ENCODE data around the gene HPCAL1. TPM values are rescaled to one million over a fixed set of nuclear protein-coding genes. Genes with fewer than 3 reads are reported as not detected.

HPCAL1 gene
- total and polyA plus RNA-seq, 2 of the 4 experiments (the other 2 are of a cell fraction) = 8.2 to 33.7 TPM

DNA sequence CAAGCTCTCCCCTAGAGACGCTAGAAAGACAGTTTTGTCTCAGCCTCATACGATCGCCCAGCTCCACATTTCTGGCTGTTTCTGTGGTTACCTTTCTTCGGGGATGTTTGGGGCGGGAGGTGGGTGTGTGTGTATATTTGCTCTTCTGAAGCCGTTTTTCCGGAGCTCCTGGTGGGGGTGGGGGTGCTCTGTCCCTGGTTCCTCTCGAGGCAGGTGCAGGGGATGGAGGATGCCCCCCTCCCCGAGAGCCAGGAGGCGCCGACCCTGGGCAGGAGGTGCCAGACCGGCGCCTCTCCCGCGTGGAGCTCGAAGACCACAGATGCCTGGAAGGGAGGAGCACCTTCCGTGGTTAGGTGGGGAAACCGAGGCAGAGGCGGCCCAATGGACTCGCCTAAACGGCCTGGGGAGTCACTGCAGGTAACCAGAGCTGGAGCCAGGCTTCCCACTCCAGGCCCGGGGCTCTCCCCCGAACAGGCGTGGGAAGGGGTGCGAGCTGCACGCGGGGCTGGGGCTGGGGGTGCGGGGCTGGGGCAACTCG is 694 bp upstream of the HPCAL1 start (continued):
- no peak for TF ChIP-seq CTCF (conservative IDR thresholded peaks at IDR 0.05; ENCODE audit: low read depth, low read length)

- POLR2A ChIA-PET (ENCODE audit: unreplicated experiment) = no interaction called here
Measured at GRCh38 chr2:10303181-10303693, 533 bp downstream of the HPCAL1 start.

More at GRCh38 chr2:10303181-10303693, 533 bp downstream of the HPCAL1 start:
- Histone ChIP-seq H3K27me3 (ENCODE audit: control insufficient read depth, insufficient read depth, low read length) (no peaks in the 10 kb centered on the region), H3K23ac (ENCODE audit: low read depth, low read length) (peak overlapping the region; percentile 31; the same call in 1 of the 2 replicates), H4K91ac (ENCODE audit: insufficient read depth, low read depth, low read length) (no peak overlapping the region), H2BK120ac (ENCODE audit: low read depth, low read length) (no peak overlapping the region), H2BK20ac (ENCODE audit: low read depth, low read length) (no peak overlapping the region), H3K9me3 (ENCODE audit: control insufficient read depth, insufficient read depth, low read length) (no peaks in the 10 kb centered on the region), H2AFZ (replicated peaks; ENCODE audit: low read length, poor library complexity) (peak overlapping the region; percentile 93), H4K8ac (ENCODE audit: low read depth in 2 of 2, low read length in 2 of 2) (no peak overlapping the region), H3K36me3 (ENCODE audit: control insufficient read depth, insufficient read depth, low read length) (no peaks in the 10 kb centered on the region), H3K9ac (ENCODE audit: low read depth, low read length) (peak overlapping the region; percentile 77), H3K4ac (ENCODE audit: low read depth, low read length) (peak overlapping the region; percentile 7; the same call in 1 of the 2 replicates), H3K18ac (ENCODE audit: low read depth, low read length) (peak overlapping the region; percentile 1; the same call in 1 of the 2 replicates), H3K27ac (ENCODE audit: insufficient read depth, low read length) (peak overlapping the region; percentile 21; the same call in 1 of the 2 replicates), H3K56ac (ENCODE audit: extremely low read depth, insufficient read depth, low read length) (no peak overlapping the region), H2BK15ac (ENCODE audit: low read depth, low read length) (no peak overlapping the region), H2AK5ac (ENCODE audit: low read depth, low read length) (peak overlapping the region; percentile 37; the same call in 1 of the 2 replicates), H3K4me1 (ENCODE audit: control insufficient read depth, insufficient read depth, low read length) (peaks cover 10% of the 10 kb centered on the region; the same call in 1 of the 2 replicates), H2AK9ac (replicated peaks; ENCODE audit: low read depth, low read length, poor library complexity) (peak overlapping the region; percentile 77), H3K9me1 (ENCODE audit: insufficient read depth, low read length) (peaks cover 13% of the 10 kb centered on the region; the same call in 1 of the 2 replicates), H3K14ac (replicated peaks; ENCODE audit: low read depth, low read length) (peak overlapping the region; percentile 79), H4K5ac (ENCODE audit: low read depth, low read length) (no peak overlapping the region), H3K4me3 (ENCODE audit: insufficient read depth, low read depth, low read length) (peak overlapping the region; percentile 72), H4K20me1 (ENCODE audit: insufficient read depth, low read length) (peaks cover 20% of the 10 kb centered on the region), H3K4me2 (ENCODE audit: low read depth, low read length) (peak overlapping the region; percentile 88), H2BK5ac (ENCODE audit: low read depth, low read length, poor library complexity, severe bottlenecking) (no peak overlapping the region), H3K79me1 (ENCODE audit: low read depth in 1 of 2, low read length in 2 of 2) (peaks cover 17 to 47% of the 10 kb centered on the region in 2 experiments)
- BruUV-seq (replicated peaks) = no TSS peak
- TF ChIP-seq MXI1 (IDR thresholded peaks at IDR 0.05; ENCODE audit: borderline replicate concordance, low read depth, low read length) (peak; percentile 42; the same call in 1 of the 2 replicates), RCOR1 (IDR thresholded peaks at IDR 0.05; ENCODE audit: insufficient replicate concordance, low read length) (no peak)
- in situ Hi-C loops (cut with MboI; ENCODE audit: low sequenced_read_pairs) (no loop called here), dilution Hi-C loops (cut with HindIII; ENCODE audit: low sequenced_read_pairs, unreplicated experiment) (no loop called here), intact Hi-C loops (cut with micrococcal nuclease) (loop anchor here (5.0 kb wide), 1 partner anchor 111 kb away; no protein-coding TSS in a partner anchor)
- ATAC-seq (ENCODE audit: low read depth) (peak; percentile 1; the same call in 1 of the 2 replicates), DNase-seq (no peak)
- CTCF ChIA-PET = interaction anchor here (1.1 to 3.1 kb wide), 3 partner anchors 36 to 179 kb away, joined by 3 to 13 read pairs (median 5); no protein-coding TSS in a partner anchor
- WGBS, 2 experiments (ENCODE audit: extremely low coverage in 2 of 2, insufficient read length in 1 of 2) = 2% methylated on average over 33 of the region's 48 CpGs; no CpG with 5 or more reads in 1 of the 2 experiments
